ENCODE measurements around the gene RPS6KA3.
"Not testable (repeated sequence)": the region's sequence is repeated elsewhere in the genome, so short reads cannot be mapped to it uniquely, and the experiment has no call there.

The RPS6KA3 gene

DNA sequence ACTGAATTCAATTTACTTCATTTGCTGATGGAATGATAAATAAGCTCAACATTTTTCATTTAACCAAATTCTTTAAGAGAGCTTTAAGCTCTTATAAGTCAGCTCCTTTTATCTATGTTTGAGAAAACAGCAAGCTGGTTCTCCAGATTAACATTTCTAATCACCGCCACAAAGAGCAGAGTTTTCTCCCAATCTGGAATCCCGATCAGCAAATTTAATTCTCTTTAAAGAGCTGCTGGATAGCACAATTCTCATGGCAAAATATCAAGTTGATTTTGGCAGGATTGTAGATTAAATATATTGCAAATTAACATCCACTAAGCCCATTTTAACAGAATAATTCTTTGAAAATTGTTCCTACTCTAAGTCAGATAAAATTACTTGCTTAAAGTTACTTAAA lies 48.8 kb downstream of the RPS6KA3 start:
- no peak for DNase-seq

DNA sequence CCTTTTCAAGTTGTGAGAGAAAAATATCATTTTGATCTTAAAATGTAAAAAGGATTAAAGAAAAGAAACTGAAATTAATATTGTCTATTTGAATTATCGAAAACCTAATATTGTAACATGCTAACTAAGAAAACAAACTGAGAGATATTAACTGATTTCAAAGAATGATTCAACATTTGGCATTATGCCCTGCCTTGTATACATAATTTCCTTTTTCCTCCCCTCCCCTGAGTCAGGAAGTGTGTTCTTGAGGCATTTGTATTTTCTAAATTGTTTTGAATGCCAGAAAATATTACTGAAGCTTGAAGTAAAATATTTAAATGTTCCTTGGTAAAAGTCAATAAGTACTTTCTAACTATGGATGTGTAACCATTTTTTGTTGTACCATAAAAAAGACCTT lies 49.4 kb downstream of the RPS6KA3 start:
- no peak for DNase-seq

DNA sequence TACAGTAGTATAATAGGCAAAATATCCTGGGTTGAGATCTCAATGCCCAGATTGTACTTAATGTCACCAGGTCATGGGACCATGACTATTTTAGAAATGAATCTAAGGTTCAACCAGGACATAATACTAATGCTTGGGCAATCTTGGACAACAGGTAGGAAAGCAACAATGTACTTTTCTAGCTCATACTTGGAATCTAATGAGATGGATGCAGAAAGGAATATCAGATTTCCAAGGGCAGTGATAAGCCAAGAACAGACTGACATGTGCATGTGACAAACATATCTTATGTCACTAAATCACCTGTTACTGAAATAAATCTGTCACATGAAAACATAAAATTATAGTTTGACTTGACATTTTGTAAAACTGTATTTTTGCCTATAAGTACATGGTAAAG lies 51.1 kb downstream of the RPS6KA3 start:
- no peak for DNase-seq

DNA sequence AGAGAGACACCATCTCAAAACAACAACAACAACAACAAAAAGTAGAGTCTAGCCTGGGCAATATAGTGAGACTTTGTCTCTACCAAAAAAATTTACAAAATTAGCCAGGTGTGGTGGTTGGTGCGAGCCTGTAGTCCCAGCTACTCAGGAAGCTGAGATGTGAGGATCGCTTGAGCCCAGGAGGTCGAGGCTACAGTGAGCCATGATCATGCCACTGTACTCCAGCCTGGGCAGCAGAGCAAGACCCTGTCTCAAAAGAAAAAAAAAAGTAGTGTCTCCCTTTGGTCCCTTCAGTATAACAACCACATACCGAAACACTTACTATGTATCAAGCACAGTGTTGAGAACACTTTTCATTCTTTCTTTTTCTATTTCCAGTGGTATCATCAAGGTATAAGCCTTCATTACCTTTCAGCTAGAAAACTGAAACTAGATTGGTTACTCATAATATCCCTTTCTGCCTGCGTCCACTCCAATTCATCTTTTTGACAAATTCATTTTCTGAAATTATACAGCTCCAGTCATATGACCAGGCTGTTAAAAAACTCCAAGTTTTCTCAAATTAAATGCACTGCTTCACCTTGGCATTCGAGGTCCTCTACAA lies 54.1 kb downstream of the RPS6KA3 start:
- DNase-seq = no peak

DNA sequence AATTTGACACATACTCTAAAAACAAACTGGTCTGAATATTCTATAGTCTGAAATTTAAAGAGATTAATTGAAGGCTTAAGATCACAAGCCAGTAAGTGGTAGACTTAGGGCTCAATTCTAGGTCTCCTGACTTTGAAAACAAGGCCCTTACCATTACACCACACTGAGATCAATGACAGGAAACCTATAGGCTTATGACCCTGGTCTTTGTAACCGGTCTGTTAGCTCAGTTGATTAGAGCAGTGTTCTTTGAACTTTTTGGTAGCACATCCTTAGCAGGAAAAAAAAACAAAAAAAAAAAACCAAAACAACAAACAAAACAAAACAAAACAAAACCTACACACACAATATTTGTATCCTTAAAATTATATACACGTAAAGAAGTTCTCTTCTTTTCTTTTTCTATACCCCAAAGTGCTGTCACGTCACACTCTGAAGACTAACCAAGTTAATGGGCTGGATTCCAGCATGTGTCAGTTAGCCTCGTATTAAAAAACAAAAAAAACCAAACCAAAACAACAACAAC lies 55.4 kb downstream of the RPS6KA3 start:
- no peak for DNase-seq

DNA sequence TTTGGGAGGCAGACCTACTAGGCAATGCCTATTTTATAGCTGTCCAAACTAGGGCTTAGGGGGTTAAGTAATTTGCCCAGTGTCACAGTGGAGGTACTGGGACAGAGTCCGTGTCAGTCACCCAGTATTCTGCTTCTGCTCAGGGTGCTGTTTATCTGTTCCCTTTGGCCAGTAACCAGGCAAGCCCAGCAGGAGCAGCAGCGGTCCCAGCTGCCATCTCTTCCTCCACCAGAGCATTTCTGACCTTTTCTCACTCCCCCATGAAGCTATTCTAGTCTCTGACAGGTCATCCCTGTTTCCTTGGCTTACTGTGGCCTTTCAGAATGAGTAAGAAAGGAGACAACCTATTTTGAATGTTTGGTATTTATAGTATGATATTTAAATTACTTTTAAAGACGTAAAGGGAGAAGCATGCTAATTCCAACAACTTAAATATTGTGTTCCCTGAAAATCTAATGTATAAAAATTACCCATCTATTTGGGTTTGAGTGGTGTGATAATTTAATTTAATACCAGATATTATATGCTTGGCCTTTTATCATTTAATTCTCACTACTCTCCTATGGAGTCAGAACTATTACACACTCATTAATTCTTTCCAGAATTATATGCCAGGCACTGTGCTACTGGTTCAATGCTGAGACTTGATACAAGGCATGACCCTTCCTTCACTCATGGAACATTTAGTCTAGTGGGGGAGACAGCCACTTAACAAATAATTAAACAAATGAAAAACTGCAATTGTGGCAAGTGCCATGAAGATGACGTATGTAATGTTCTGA lies 60.6 kb downstream of the RPS6KA3 start:
- DNase-seq = no peak

DNA sequence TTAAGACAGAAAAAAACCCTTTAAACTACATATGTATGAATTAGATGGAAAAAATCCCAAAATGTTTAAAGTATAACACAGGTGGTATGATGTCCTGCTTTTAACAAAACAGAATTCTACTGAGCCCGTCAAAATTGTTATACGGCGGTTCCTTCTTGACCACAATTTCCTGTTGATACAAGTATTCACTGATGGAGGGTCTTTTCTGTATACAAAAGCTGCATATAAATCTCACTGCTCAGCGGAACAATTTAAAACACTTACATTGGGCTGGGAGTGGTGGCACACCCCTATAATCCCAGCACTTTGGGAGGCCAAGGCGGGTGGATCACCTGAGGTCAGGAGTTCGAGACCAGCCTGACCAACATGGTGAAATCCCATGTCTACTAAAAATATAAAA lies 62.4 kb downstream of the RPS6KA3 start:
- DNase-seq = no peak

DNA sequence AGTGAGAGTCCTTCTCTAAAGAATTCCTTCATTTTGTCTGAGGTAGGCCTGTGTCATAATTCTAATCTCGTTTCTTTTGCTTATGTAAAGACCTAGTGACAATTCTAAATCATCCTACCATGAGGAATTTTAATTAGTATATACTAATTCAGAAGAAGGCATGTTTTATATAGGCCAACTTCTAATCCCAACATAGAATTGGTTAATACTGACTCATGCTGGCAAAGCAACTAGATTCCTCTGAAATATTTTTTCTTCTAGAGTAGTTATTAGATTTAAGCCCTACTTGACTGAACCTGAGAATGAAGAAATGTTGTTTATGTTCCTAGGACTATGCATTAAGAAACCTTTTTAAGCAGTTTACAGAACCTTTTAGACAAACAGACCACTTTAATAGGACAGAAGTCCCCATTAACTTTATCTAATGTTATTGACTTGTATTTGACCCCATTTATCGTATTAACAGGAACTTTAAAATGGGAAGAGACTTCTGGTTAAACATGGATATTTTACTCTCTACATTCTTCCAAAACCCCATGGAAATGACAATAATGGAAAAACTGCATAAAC lies 69.0 kb downstream of the RPS6KA3 start:
- no peak for DNase-seq

DNA sequence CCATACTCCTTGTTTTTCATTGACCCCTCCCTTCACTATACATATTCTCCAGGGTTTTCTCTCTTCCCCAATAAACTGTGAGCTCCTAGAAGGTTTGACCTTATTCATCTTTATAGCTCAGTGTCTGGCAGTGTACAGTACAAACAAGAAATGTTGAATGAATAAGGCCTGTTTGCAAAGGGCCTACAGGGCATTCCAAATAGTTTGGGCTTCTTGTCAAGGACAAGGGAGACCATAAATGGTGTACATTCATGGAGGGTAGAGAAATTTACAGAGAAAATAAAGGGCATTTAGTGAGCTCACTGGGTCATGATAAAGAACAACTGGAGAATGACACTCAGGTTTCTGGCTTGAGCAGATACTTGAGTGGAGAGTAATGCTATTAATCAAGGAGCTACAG lies 77.5 kb downstream of the RPS6KA3 start:
- no peak for DNase-seq

DNA sequence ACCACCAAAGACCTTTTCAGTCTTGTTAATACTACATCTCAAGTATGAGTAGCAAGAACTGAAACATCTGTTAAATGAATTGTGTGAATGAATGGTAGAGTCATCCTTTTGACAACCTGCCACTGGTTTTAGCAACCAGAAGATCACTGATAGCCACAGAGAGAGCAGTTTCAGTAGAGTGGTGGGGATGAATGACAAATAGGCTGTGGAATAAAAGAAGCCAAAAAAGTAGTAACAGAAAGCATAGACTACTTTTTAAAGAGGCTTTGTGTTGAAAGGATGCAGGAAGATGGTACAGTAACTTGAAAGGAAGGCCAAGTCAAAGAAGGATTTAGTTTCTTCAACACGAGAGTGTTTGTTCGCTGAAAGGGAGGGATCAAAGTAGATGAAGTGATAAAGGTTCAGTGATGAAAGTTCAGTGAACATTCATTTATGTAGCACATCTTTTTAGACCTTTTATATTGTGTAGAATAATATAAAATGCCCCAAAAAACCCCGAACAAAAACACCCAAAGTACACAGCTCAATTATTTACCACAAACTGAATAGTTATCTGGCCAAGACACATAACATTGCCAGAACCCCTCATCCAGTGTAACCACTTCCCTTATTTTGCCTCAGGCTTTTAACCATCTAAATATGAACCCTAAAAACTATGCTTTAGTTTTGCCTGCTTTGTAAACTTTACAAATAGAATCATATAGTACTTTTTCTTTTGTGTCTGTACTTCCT lies 84.9 kb downstream of the RPS6KA3 start:
- DNase-seq = no peak

DNA sequence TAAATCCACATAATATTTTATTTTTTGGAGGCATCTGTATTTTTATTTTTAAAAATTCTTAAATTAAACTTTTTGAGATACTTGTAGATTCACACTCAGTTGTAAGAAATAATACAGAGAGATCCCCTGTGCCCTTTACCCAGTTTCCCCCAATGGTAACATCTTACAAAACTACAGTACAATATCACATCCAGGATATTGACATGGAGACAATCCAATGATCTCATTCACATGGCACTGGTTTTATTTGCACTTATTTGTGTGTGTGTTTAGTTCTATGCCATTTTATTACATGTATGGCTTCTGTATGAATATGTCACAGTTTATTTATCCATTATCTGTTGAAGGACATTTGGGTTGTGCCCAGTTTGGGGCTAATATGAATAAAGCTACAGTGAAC lies 89.6 kb downstream of the RPS6KA3 start:
- DNase-seq = no peak

DNA sequence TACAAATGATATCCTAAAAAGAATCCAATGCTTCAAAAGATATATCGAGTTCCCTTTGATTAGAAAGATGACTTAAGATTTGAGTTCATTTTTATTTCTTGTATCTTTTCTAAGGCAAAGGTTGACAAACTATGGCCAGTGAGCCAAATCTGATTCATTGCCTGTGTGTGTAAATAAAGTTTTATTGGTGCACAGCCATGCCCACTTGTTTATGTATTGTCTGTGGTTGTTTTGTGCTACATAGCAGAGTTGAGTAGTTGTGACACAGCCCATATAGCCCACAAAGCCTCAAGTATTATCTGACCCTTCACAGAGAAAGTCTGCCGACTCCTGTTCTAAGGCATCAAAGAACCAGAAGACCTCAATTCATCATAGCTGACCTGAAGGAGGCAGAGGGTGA lies 92.9 kb downstream of the RPS6KA3 start:
- no peak for DNase-seq

DNA sequence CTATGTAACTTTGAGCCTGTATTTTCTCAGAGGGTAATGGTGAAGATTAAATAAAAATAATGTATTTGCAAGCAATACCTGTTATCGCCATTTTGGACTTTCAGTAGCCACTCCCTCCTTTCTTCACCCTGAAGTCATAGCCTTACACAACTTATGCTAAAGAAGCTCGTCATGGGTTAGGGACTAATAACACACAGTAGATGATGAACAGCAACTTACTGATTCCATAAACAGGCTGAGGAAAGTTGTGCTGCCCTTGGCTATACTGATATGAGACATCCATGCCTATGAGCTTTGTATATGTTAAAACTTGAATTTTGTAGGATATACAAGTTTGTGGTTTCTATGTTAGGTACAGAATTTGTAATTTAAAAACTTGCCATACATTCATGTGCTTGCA lies 93.4 kb downstream of the RPS6KA3 start:
- no peak for DNase-seq

DNA sequence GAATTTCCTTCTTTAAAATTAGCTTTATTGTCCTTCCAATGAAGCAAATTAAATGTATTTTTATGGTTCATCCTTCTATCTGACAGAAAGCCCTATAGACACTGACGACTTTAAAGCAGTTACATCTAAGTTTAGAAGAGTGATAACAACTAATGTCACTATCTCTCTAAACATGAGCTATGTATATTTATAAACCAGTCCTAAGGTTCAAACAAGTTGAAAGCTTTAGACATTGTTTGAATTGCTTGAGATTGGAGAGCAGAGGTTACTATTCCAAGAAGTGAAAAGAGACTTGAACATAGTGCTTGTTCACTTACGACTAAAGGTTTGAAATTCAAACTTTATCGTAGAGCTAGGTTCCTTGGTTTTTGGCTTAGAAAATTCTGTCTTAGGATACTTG lies 94.8 kb downstream of the RPS6KA3 start:
- no peak for DNase-seq

DNA sequence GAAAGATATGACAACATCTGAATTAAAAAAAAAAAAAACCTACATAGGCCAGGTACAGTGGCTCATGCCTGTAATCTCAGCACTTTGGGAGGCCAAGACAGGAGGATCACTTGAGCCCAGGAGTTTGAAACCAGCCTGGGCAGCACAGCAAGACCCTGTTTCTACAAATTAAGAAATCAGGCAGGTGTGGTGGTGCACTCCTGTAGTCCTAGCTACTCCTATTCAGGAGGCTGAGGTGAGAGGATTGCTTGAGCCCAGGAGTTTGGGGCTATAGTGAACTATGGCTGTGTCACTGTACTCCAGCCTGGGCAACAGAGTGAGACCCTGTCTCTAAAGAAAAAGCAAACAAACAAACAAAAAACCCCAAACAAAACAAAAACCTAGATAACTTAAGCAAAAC lies 104.2 kb downstream of the RPS6KA3 start:
- not testable (repeated sequence) for DNase-seq

DNA sequence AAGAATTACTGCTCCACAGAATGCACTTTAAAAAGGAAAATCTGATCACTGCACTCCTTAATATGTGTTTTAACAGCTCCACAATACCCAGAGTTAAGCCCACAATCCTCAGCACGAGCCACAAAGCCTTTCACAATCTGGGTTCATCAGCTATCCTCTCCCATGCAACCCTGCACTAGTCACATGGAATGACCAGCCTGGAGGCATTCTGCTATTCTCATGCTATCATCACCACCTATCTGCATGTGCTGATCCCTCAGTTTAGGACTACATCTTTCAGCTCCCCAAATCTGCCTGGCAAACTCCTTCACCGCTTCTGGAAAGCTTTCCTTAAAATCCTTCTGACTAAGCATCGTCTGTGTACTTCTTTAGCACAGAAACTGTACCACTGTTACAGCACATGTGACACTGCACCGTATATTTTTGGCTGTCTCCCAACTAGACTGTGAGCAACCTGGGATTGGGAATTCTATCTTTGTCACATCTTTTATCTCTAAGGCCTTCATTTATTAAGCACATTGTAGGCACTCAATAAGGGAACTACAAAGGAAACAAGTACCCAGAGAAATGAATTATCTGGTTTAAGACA lies 106.8 kb downstream of the RPS6KA3 start:
- DNase-seq = no peak

DNA sequence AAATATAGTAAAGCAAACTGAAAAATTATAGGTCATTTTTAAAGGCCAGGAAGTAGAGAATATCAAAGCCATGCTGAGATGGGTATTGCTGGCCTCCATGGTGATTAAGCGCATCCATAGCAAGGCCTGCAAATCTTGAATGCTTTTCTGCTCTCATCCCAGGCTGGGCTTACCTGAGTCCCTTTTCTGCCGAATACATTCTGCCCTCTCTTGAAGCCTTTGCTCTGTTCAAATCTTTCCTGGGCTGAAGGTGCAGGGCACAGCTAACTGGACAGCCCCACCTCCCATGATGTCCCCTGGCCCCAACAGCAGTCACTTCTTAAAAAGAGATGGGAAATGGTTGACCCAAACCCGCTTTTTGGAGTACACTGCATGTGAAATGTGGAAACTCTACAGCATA lies 115.0 kb downstream of the RPS6KA3 start:
- DNase-seq = no peak

DNA sequence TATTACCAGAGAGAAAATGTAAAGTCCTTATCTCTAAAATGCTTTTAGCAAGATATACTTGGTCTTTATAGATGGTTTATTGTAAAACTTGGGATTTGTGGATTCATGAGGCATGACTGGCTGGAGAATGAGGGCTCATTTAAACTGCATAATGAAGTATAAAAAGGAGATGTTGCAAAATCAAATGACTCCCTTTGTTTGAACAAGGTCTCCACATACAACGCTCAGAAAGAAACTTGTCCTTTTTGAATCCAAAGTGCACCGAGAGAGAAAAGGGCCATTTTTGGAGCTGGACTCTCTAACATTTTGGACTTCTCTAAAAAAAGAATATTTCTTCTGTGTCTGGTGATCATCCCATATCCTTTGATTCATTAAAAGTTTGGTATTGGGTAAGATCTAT lies 117.4 kb downstream of the RPS6KA3 start:
- DNase-seq = no peak

DNA sequence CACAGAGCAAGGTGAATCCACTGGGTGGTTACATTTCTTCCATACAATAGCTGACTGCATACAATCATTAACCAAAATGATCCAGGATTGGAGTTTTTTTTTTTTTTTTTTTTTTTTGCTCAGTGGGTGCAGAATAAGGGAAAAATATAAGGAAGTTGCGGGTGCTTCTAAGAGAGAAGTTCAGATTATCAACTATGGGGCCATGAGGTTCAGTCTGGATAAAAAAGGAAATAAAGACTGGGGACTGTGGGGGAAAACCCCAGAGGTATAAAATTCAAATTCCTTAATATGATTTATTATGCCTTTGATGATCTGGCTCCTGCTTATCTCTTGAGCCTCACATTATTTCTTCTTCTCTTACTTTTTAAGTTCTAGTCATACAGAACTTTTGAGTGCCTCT lies 119.1 kb downstream of the RPS6KA3 start:
- no peak for DNase-seq

DNA sequence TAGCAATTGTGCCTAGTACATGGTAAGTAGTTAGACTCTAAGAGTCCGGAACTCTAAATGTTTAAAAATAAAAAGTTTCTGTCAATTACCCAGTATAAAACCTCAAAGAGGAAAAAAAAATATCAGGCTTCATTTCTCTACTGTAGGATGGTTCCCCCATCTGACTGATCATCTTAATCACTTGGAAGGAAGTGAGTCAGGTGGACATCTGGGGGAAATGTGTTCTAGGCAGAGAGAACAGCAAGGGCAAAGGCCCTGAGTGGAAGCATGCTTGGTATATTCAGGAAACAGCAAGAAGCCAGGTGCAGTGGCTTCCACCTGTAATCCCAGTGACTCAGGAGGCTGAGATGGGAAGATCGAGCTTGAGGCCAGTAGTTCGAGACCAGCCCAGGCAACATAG lies 122.2 kb downstream of the RPS6KA3 start:
- DNase-seq = no peak

DNA sequence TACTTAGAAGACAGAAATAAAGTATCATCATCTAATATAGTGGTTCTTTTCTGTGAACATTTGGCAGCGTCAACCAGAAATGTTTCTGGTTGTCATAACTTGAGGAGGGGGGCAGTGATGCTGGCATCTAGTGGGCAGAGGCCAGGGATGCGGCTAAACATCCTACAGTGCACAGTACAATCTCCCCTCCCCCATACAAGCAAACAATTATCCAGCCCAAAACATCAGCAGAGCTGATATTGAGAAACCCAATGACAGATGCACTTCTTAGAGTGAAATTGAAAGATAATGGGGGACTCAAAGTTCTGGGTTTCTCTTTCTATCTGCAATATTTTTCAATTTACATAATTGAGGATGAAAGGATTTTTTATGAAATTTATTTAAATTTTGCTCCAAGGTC lies 123.1 kb downstream of the RPS6KA3 start:
- no peak for DNase-seq

DNA sequence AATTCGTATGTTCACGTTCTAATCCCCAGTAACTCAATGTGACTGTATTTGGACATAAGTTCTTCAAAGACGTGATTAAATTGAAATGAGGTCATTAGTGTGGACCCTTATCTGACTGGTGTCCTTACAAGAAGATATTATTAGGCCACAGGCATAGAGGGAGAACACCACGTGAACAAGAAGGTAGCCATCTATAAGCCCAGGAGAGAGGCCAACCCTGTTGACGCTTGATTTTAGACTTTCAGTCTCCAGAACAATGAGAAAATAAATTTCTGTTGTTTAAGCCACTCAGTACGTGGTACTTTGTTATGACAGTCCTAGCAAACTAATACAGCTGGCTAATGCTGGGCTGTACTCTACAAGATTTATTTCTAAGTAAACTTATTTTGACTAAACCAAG lies 123.6 kb downstream of the RPS6KA3 start:
- DNase-seq = no peak
